Heart right ventricle (tissue), 16 donors: Measurements from ENCODE around the gene RPS18. TPM values are rescaled to one million over a fixed set of nuclear protein-coding genes. Genes with fewer than 3 reads are reported as not detected.

Experiments used
- ATAC-seq, 8 donors: fragments of 200-7000 bp; cut with Tn5 transposase; one replicate each; pipeline ENCODE4 v1.9.1; 2020; ENCODE audit warnings: mild to moderate bottlenecking in 8 of 8, moderate library complexity in 8 of 8, moderate number of reproducible peaks in 1 of 8
- DNase-seq, 2 donors: peaks; one replicate each; pipeline ENCODE4 v3.0.0-alpha.2; 2020
- H3K27ac ChIP-seq, 10 donors: fragments of 200-600 bp; sonication (generic) in 2 of 10; one replicate each; pipeline versions ENCODE4 v1.5.0 to v1.8.0; 2020 to 2022; ENCODE audit warnings: mild to moderate bottlenecking in 3 of 10
- H3K27me3 ChIP-seq, 7 donors: fragments of 200-600 bp; one replicate each; pipeline ENCODE4 v1.8.0; 2021 to 2022; ENCODE audit warnings: mild to moderate bottlenecking in 2 of 7
- H3K36me3 ChIP-seq, 9 donors: fragments of 200-600 bp; sonication (generic) in 1 of 9; one replicate each; pipeline versions ENCODE4 v1.5.0 to v1.8.0; 2020 to 2022; ENCODE audit warnings: mild to moderate bottlenecking in 2 of 9
- H3K4me1 ChIP-seq, 9 donors: fragments of 200-600 bp; sonication (generic) in 1 of 9; one replicate each; pipeline versions ENCODE4 v1.5.0 to v1.8.0; 2020 to 2022; ENCODE audit warnings: mild to moderate bottlenecking in 4 of 9
- H3K4me3 ChIP-seq, 10 donors: fragments of 200-600 bp; sonication (generic) in 2 of 10; one replicate each; pipeline versions ENCODE4 v1.5.0 to v1.8.0; 2020 to 2022; ENCODE audit warnings: mild to moderate bottlenecking in 7 of 10, moderate library complexity in 2 of 10
- H3K9me3 ChIP-seq, 11 donors: fragments of 200-600 bp in 10 of 11; sonication (generic) in 2 of 11; one replicate each; pipeline versions ENCODE4 v1.5.0 to v1.8.0; 2013 to 2022; ENCODE audit warnings: mild to moderate bottlenecking in 2 of 11, control low read depth in 1 of 11, moderate library complexity in 1 of 11
- WGBS, 2 donors: extraction: QIAGEN DNeasy Blood & Tissue Kit; methylation state at CpG; one replicate each; pipeline ENCODE4 v1.1.7; 2013; ENCODE audit warnings: inconsistent platforms in 1 of 2; 5-methylcytosine and 5-hydroxymethylcytosine counted together
- intact Hi-C, 10 donors: fragments of 100-400 bp; cut with DNase I; formaldehyde crosslinking; loops; one replicate each; pipeline versions ENCODE4 v1.11.1 to v1.14.2; 2022
- polyA plus RNA-seq, 2 donors: library from polyadenylated mRNA; stranded (reverse); fragments of 200-250 nt; gene quantifications; one replicate each; pipeline ENCODE4 v1.2.3, GENCODE V29; 2013
- total RNA-seq, 10 donors: library from RNA; stranded (reverse); fragmentation: NEBNext Ultra II Directional in 3 of 10; extraction: Animal tissue kit (Norgen Biotek cat#: 25700) in 3 of 10; gene quantifications; one replicate each; pipeline versions ENCODE4 v1.2.1 to v1.2.4, GENCODE V29; 2021 to 2023
- TF ChIP-seq, protein P1 (sequence below), 9 donors: fragments of 200-600 bp; sonication (generic) in 2 of 9; IDR thresholded peaks; one replicate each; pipeline versions ENCODE4 v1.5.0 to v1.8.0; 2021 to 2022; ENCODE audit warnings: antibody characterized with exemption in 9 of 9, mild to moderate bottlenecking in 5 of 9, moderate library complexity in 1 of 9
- donor health status: Arrhythmogenic right ventricular cardiomyopathy.
- donor health status: ischemic (EF 13 %, LVEDD 7.1; RV severe dilation, severe dysfunction).
- donor health status: healthy with polysubstance abuse.
- donor health status: DM: no; HTN: yes; CAD: no.
- donor health status: DM: no; HTN: no; CAD: no.
- donor health status: ischemic (EF 25% LVEDD 6.9; RV normal size, moderate dysfunction).
- donor health status: ischemic (EF 25% LVEDD 5.7; RV mildly dilated, moderate dysfunction).
- donor health status: healthy.
- donor health status: DM: yes; HTN: yes; CAD: no.
- donor health status: Ischemic cardiomyopathy.
- donor health status: ischemic (EF 35%, LVEDD 5.7; RV mildly dilated, moderate dysfunction).
- donor health status: nonischemic (EF 11% LVEDD 7.7; RV severe dilation, severe dysfunction).
- donor health status: DM: yes; HTN: yes; CAD: no.
- donor health status: PGD.
- donor health status: ischemic (EF 29% LVEDD 5.4; RV normal size, mild dysfunction).
- donor health status: nonischemic (EF 23%, LVEDD 6.1; RV moderate dilation, normal function).

Gene RPS18
- total and polyA plus RNA-seq, 12 donors: 767 to 4,398 (median 902) TPM

DNA sequence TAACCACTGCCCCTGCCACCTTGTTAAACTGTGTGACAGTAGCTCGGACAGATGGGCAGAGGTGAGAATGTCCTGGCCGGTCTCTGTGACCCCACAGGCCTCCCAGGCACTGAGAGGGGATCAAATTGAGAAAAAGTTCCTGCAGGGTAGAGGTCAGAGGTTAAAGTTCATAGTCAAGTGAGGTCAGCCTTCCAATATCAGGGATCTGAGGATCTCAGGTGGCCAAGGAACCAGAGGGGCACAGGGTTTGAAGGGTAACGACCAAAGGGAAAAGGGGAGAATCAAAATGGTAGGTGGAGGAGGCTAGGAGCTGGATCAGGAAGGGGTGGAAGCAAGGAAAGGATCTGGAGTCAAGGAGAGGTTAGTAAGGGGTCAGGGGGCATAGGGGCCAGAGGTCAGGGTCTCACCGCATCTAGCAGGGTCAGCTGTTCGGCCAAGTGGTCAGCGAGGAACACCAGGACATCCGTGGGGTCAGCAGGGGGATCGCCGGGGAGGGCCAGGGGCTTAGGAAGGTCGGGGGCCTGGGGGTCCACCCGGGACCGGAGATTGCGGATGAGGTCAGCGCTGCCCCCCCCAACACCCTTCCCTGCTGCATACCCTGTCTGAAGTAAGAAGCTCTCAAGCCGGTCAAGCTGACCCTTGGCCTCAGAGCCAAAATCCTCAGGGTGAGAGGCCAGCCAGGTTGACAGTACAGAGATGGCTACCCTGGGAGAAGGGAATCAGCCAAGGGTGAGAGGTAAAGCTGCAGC lies 23.9 kb downstream of the RPS18 start:
- no peak for DNase-seq
- intact Hi-C loops: no loop called here
- 85 to 88% methylated on average over 15 of the region's 15 CpGs for WGBS, 2 donors

DNA sequence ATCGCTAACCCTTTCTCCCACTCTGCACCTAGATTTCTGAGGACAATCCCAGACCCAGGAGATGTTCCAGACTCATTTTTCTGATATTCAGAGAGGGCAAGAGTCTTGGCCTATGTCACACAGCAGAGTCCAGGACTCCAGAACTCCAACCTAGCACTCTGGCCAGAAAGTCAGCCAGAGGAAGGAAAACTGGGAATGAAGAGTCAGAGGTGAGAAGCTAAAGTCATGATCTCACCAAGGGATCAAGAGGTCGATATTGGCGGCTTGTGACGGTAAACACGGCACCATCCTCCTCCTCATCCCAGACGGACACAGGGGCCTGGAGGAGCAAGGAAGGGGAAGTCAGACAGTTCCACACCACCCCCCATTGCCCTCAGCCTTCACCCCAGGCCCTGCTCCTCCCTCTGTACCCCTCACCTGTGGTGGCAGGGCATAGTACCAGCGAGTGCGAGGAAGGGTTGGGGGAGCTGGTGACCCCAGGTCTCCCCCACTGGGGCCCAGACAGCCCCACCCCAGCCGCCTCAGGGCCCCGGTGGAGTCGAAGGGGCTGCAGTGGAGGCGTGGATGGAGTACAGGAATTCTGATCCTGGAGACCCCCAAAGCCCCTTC lies 25.0 kb downstream of the RPS18 start:
- Histone ChIP-seq H3K27me3 (no peaks in the 10 kb centered on the region), H3K4me3 (peak overlapping the region; percentile 65 to 97 (median 80)), H3K27ac (peak overlapping the region in 9 of 10 donors; percentile 93 to 99 (median 98)), H3K36me3 (peaks cover 0 to 65% (median 22%) of the 10 kb centered on the region in 9 donors), H3K9me3 (no peaks in the 10 kb centered on the region), H3K4me1 (peaks cover 11 to 39% (median 35%) of the 10 kb centered on the region in 9 donors)
- no peak for ATAC-seq
- DNase-seq: no peak
- TF ChIP-seq, protein P1, sequence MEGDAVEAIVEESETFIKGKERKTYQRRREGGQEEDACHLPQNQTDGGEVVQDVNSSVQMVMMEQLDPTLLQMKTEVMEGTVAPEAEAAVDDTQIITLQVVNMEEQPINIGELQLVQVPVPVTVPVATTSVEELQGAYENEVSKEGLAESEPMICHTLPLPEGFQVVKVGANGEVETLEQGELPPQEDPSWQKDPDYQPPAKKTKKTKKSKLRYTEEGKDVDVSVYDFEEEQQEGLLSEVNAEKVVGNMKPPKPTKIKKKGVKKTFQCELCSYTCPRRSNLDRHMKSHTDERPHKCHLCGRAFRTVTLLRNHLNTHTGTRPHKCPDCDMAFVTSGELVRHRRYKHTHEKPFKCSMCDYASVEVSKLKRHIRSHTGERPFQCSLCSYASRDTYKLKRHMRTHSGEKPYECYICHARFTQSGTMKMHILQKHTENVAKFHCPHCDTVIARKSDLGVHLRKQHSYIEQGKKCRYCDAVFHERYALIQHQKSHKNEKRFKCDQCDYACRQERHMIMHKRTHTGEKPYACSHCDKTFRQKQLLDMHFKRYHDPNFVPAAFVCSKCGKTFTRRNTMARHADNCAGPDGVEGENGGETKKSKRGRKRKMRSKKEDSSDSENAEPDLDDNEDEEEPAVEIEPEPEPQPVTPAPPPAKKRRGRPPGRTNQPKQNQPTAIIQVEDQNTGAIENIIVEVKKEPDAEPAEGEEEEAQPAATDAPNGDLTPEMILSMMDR (IDR thresholded peaks at IDR 0.05): no peak
- 72 to 76% methylated on average over 12 of the region's 12 CpGs for whole genome bisulfite sequencing, 2 donors
- intact Hi-C loops: no loop called here

More for the DNA sequence above, 23.9 kb downstream of the RPS18 start:
- Histone ChIP-seq H3K36me3 (peaks cover 0 to 65% (median 33%) of the 10 kb centered on the region in 9 donors), H3K4me3 (no peak overlapping the region), H3K9me3 (no peaks in the 10 kb centered on the region), H3K27me3 (no peaks in the 10 kb centered on the region), H3K27ac (no peak overlapping the region), H3K4me1 (peaks cover 9 to 28% (median 25%) of the 10 kb centered on the region in 9 donors)
- TF ChIP-seq, protein P1 (IDR thresholded peaks at IDR 0.05): no peak
- ATAC-seq: no peak

DNA sequence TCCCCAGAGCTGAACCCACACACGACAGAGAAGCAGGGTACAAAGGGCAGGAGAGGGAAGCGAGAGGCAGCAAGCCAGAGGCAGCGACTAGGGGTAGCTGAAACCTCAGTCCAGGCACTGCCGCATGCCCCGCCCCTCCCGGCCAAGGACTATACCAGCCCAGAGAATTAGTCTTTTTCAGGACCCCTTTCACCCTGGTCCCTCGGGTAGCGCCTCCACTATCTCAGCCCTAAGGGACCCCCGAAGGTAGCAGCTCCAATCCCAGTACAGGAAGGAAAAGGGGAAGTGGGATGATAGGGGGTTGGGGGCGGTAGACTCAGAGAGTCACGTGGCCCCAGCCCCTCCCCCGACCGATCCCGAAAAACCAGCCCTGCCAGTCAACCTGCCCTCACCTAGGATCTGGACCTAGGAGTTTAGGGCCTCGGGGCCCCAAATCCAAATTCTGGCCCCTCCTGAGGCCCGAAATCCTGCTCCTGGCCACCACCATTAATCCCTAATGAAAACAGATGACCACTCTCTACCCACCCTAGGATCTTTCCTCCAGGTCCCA lies 25.6 kb downstream of the RPS18 start:
- DNase-seq (no peak), ATAC-seq (peak in 2 of 8 donors; percentile 0)
- H3K9me3 ChIP-seq: no peaks in the 10 kb centered on the region
- no peaks in the 10 kb centered on the region for H3K27me3 ChIP-seq
- TF ChIP-seq, protein P1 (IDR thresholded peaks at IDR 0.05): no peak
- peaks cover 11 to 41% (median 37%) of the 10 kb centered on the region in 9 donors for H3K4me1 ChIP-seq
- H3K27ac ChIP-seq: peak overlapping the region; percentile 46 to 99 (median 98)
- H3K36me3 ChIP-seq: peaks cover 0 to 65% (median 17%) of the 10 kb centered on the region in 9 donors
- WGBS, 2 donors: 15 to 17% methylated on average over 16 of the region's 16 CpGs
- intact Hi-C loops: no loop called here
- H3K4me3 ChIP-seq: peak overlapping the region; percentile 65 to 97 (median 80)
